ENCODE measurements around the gene PRSS12.
"Not testable (repeated sequence)": the region's sequence is repeated elsewhere in the genome, so short reads cannot be mapped to it uniquely, and the experiment has no call there.

The PRSS12 gene

GRCh38 chr4:118322831-118323502 is 29.8 kb downstream of the PRSS12 start:
- DNase-seq (ENCODE audit: low read depth in 2 of 3, low spot score in 2 of 3): no peak

GRCh38 chr4:118318931-118319330 is 33.9 kb downstream of the PRSS12 start:
- no peak for DNase-seq (ENCODE audit: low read depth in 2 of 3, low spot score in 2 of 3)

GRCh38 chr4:118317691-118318090 is 35.1 kb downstream of the PRSS12 start:
- no peak for DNase-seq (ENCODE audit: low read depth in 2 of 3, low spot score in 2 of 3)

- DNase-seq (ENCODE audit: low read depth in 2 of 3, low spot score in 2 of 3): no peak
These were observed 38.6 kb downstream of the PRSS12 start for GRCh38 chr4:118314221-118314620.

- DNase-seq (ENCODE audit: low read depth in 2 of 3, low spot score in 2 of 3): no peak
These were observed 39.7 kb downstream of the PRSS12 start for GRCh38 chr4:118313098-118313497.

GRCh38 chr4:118308306-118309030 is 44.3 kb downstream of the PRSS12 start:
- no peak for DNase-seq (ENCODE audit: low read depth in 2 of 3, low spot score in 2 of 3)

GRCh38 chr4:118307643-118308042 is 45.2 kb downstream of the PRSS12 start:
- DNase-seq (ENCODE audit: low read depth in 2 of 3, low spot score in 2 of 3): no peak

- DNase-seq (ENCODE audit: low read depth in 2 of 3, low spot score in 2 of 3): not testable (repeated sequence)
These were observed 53.2 kb downstream of the PRSS12 start for GRCh38 chr4:118299619-118300018.

- no peak for DNase-seq (ENCODE audit: low read depth in 2 of 3, low spot score in 2 of 3)
These were observed 56.1 kb downstream of the PRSS12 start for GRCh38 chr4:118296729-118297128.

GRCh38 chr4:118290951-118291350 is 61.9 kb downstream of the PRSS12 start:
- no peak for DNase-seq (ENCODE audit: low read depth in 2 of 3, low spot score in 2 of 3)

- no peak for DNase-seq (ENCODE audit: low read depth in 2 of 3, low spot score in 2 of 3)
These were observed 63.0 kb downstream of the PRSS12 start for GRCh38 chr4:118289794-118290193.

- DNase-seq (ENCODE audit: low read depth in 2 of 3, low spot score in 2 of 3): no peak
These were observed 64.9 kb downstream of the PRSS12 start for GRCh38 chr4:118287711-118288451.

GRCh38 chr4:118286685-118287084 is 66.1 kb downstream of the PRSS12 start:
- no peak for DNase-seq (ENCODE audit: low read depth in 2 of 3, low spot score in 2 of 3)

- DNase-seq (ENCODE audit: low read depth in 2 of 3, low spot score in 2 of 3): no peak
These were observed 66.9 kb downstream of the PRSS12 start for GRCh38 chr4:118285931-118286330.

- DNase-seq (ENCODE audit: low read depth in 2 of 3, low spot score in 2 of 3): no peak
These were observed 68.6 kb downstream of the PRSS12 start for GRCh38 chr4:118284169-118284568.

- DNase-seq (ENCODE audit: low read depth in 2 of 3, low spot score in 2 of 3): no peak
These were observed 70.1 kb downstream of the PRSS12 start for GRCh38 chr4:118282692-118283091.

- DNase-seq (ENCODE audit: low read depth in 2 of 3, low spot score in 2 of 3): no peak
These were observed 71.0 kb downstream of the PRSS12 start for GRCh38 chr4:118281611-118282442.

GRCh38 chr4:118280501-118281218 is 72.1 kb downstream of the PRSS12 start:
- no peak for DNase-seq (ENCODE audit: low read depth in 2 of 3, low spot score in 2 of 3)

- DNase-seq (ENCODE audit: low read depth in 2 of 3, low spot score in 2 of 3): no peak
These were observed 72.8 kb downstream of the PRSS12 start for GRCh38 chr4:118279920-118280432.

- no peak for DNase-seq (ENCODE audit: low read depth in 2 of 3, low spot score in 2 of 3)
These were observed 73.5 kb downstream of the PRSS12 start for GRCh38 chr4:118279328-118279727.

All from activated CD8-positive, alpha-beta memory T cell treated with anti-CD3 and anti-CD28 coated beads for 48 hours (primary cell).